ENCODE results near the gene SURF1.

GRCh38 chr9:133315997-133316396 is 40.3 kb downstream of the SURF1 start:
- TF ChIP-seq CTCF (IDR thresholded peaks at IDR 0.05) (no peak), ZFX (IDR thresholded peaks at IDR 0.05; ENCODE audit: borderline replicate concordance) (no peak)

All from 22Rv1 (cell line).